ENCODE results near the gene SETDB2. TPM values are rescaled to one million over a fixed set of nuclear protein-coding genes. Genes with fewer than 3 reads are reported as not detected.

Gene SETDB2
- total and polyA plus RNA-seq, 10 of the 15 experiments (the other 5 are each of a cell fraction or from before 2014, with no cell fraction given), result 1.2 to 10.0 (median 7.4) TPM

GRCh38 chr13:49411353-49411752 is 32.7 kb upstream of the SETDB2 start:
- H3K9me3 ChIP-seq (replicated peaks; ENCODE audit: control insufficient read depth, insufficient read depth, low read length), result no peaks in the 10 kb centered on the region

GRCh38 chr13:49412749-49413148 is 31.3 kb upstream of the SETDB2 start:
- ATAC-seq, result no peak
- Histone ChIP-seq H3K27me3 (replicated peaks in 1 of 2; ENCODE audit: control insufficient read depth in 2 of 2, insufficient read depth in 2 of 2, low read length in 1 of 2) (no peaks in the 10 kb centered on the region), H2AFZ (ENCODE audit: control insufficient read depth, low read depth, low read length) (no peak overlapping the region), H3K79me2 (ENCODE audit: control insufficient read depth, insufficient read depth, low read length) (no peaks in the 10 kb centered on the region), H4K20me1 (ENCODE audit: control insufficient read depth, insufficient read depth) (no peaks in the 10 kb centered on the region), H3K27ac (ENCODE audit: control insufficient read depth, insufficient read depth) (no peak overlapping the region), H3K36me3 (ENCODE audit: control insufficient read depth in 2 of 2, insufficient read depth in 2 of 2, low read length in 1 of 2) (no peaks in the 10 kb centered on the region), H3K4me3 (no peak overlapping the region), H3K9me3 (replicated peaks; ENCODE audit: control insufficient read depth, insufficient read depth, low read length) (no peaks in the 10 kb centered on the region), H3K9ac (ENCODE audit: control insufficient read depth, insufficient read depth, low read length) (no peak overlapping the region), H3K4me2 (ENCODE audit: control insufficient read depth, insufficient read depth) (no peak overlapping the region), H3K4me1 (ENCODE audit: control insufficient read depth, insufficient read depth, low read length) (no peaks in the 10 kb centered on the region; the same call in 1 of the 2 replicates)
- RAD21 ChIA-PET (ENCODE audit: unreplicated experiment), result no interaction called here
- in situ Hi-C loops (cut with MboI), result no loop called here
- SMC1A ChIA-PET (ENCODE audit: uncharacterized antibody, unreplicated experiment), result no interaction called here
- DNase-seq (ENCODE audit: low read depth, low spot score), result no peak
- FAIRE-seq, result no peak
- CTCF ChIA-PET, result no interaction called here
- no TSS peak for BruUV-seq (replicated peaks)
- POLR2A ChIA-PET, result no interaction called here
- 58% methylated on average over 2 of the region's 2 CpGs for WGBS (ENCODE audit: insufficient coverage, insufficient replicate concordance, low lambda C conversion rate, missing lambda C conversion rate)
- intact Hi-C loops (cut with micrococcal nuclease; ENCODE audit: unreplicated experiment), result no loop called here
- TF ChIP-seq ASH2L (IDR thresholded peaks at IDR 0.05; ENCODE audit: borderline replicate concordance, low read depth) (no peak), BCLAF1 (IDR thresholded peaks at IDR 0.05) (no peak), PKNOX1 (IDR thresholded peaks at IDR 0.05) (no peak), SREBF2 (IDR thresholded peaks at IDR 0.05; ENCODE audit: low read length) (no peak), MXI1 (IDR thresholded peaks at IDR 0.05; ENCODE audit: low read depth, low read length) (no peak), IRF3 (IDR thresholded peaks at IDR 0.05) (no peak), CBX3 (IDR thresholded peaks at IDR 0.05; ENCODE audit: borderline replicate concordance, low read depth) (no peak), ATF2 (IDR thresholded peaks at IDR 0.05; ENCODE audit: low read length) (no peak)

More at GRCh38 chr13:49411353-49411752, 32.7 kb upstream of the SETDB2 start:
- no peak overlapping the region for H3K27ac ChIP-seq (ENCODE audit: control insufficient read depth, insufficient read depth)
- H3K9ac ChIP-seq (ENCODE audit: control insufficient read depth, insufficient read depth, low read length), result no peak overlapping the region
- ChIA-PET RAD21 (ENCODE audit: unreplicated experiment) (no interaction called here), CTCF (no interaction called here), POLR2A (interaction anchor here (0.7 kb wide), 1 partner anchor 363 kb away, joined by 4 read pairs; no protein-coding TSS in a partner anchor), SMC1A (ENCODE audit: uncharacterized antibody, unreplicated experiment) (no interaction called here)
- DNase-seq (ENCODE audit: low read depth, low spot score) (no peak), ATAC-seq (no peak), FAIRE-seq (no peak)
- intact Hi-C loops (cut with micrococcal nuclease; ENCODE audit: unreplicated experiment), result no loop called here
- 93% methylated on average over 3 of the region's 5 CpGs for WGBS (ENCODE audit: insufficient coverage, insufficient replicate concordance, low lambda C conversion rate, missing lambda C conversion rate)
- no peaks in the 10 kb centered on the region for H3K79me2 ChIP-seq (ENCODE audit: control insufficient read depth, insufficient read depth, low read length)
- in situ Hi-C loops (cut with MboI), result no loop called here
- no peak overlapping the region for H3K4me3 ChIP-seq
- no peaks in the 10 kb centered on the region for H3K27me3 ChIP-seq (replicated peaks in 1 of 2; ENCODE audit: control insufficient read depth in 2 of 2, insufficient read depth in 2 of 2, low read length in 1 of 2)
- H2AFZ ChIP-seq (ENCODE audit: control insufficient read depth, low read depth, low read length), result no peak overlapping the region
- no peaks in the 10 kb centered on the region; the same call in 1 of the 2 replicates for H3K4me1 ChIP-seq (ENCODE audit: control insufficient read depth, insufficient read depth, low read length)
- TF ChIP-seq SUZ12 (IDR thresholded peaks at IDR 0.05; ENCODE audit: unreplicated experiment), result no peak
- no peak for TF ChIP-seq DPF2 (IDR thresholded peaks at IDR 0.05)
- TF ChIP-seq EZH2 (IDR thresholded peaks at IDR 0.05; ENCODE audit: borderline replicate concordance, control insufficient read depth, low read depth, low read length), result no peak
- TF ChIP-seq ESRRA (IDR thresholded peaks at IDR 0.05; ENCODE audit: low read length), result no peak
- TF ChIP-seq SMAD5 (IDR thresholded peaks at IDR 0.05; ENCODE audit: low read depth), result no peak
- TF ChIP-seq CHD4 (IDR thresholded peaks at IDR 0.05), result no peak
- no peak for TF ChIP-seq ZNF384 (IDR thresholded peaks at IDR 0.05; ENCODE audit: borderline replicate concordance, low read depth, low read length)
- H4K20me1 ChIP-seq (ENCODE audit: control insufficient read depth, insufficient read depth), result no peaks in the 10 kb centered on the region
- H3K36me3 ChIP-seq (ENCODE audit: control insufficient read depth in 2 of 2, insufficient read depth in 2 of 2, low read length in 1 of 2), result no peaks in the 10 kb centered on the region
- BruUV-seq (replicated peaks), result no TSS peak
- H3K4me2 ChIP-seq (ENCODE audit: control insufficient read depth, insufficient read depth), result no peak overlapping the region

Data from GM12878 (cell line).